ENCODE results near the gene DAPK3. TPM values are rescaled to one million over a fixed set of nuclear protein-coding genes. Genes with fewer than 3 reads are reported as not detected.
"Not testable (repeated sequence)": the region's sequence is repeated elsewhere in the genome, so short reads cannot be mapped to it uniquely, and the experiment has no call there.

DAPK3 gene
- total RNA-seq, 4 donors from 2014 or later, result 192 to 257 (median 235) TPM

- H3K4me1 ChIP-seq, result peaks cover 0 to 66% (median 33%) of the 10 kb centered on the region in 3 donors
- H3K36me3 ChIP-seq, result peaks cover 0 to 42% of the 10 kb centered on the region in 2 donors
- H3K4me3 ChIP-seq, result peak overlapping the region; percentile 80 to 100
- no peak for ATAC-seq
- peak in 2 of 4 experiments; percentile 12 to 28 for TF ChIP-seq CTCF (IDR thresholded peaks at IDR 0.05)
- peak; percentile 86 for TF ChIP-seq POLR2AphosphoS5 (IDR thresholded peaks at IDR 0.05)
- TF ChIP-seq EP300 (IDR thresholded peaks at IDR 0.05), result no peak
- peak in 1 of 2 donors; percentile 24 for TF ChIP-seq POLR2A (IDR thresholded peaks at IDR 0.05)
- H3K27ac ChIP-seq, result peak overlapping the region; percentile 98 to 100 (median 98)
- no peaks in the 10 kb centered on the region for H3K9me3 ChIP-seq
- H3K27me3 ChIP-seq, result no peaks in the 10 kb centered on the region
- WGBS, 2 donors (ENCODE audit: low coverage in 1 of 2), result 4 to 7% methylated on average over 9 to 11 of the region's 23 CpGs
These were observed 1.2 kb downstream of the DAPK3 start for GRCh38 chr19:3969435-3970312.

- 5 to 7% methylated on average over 7 of the region's 9 CpGs for WGBS, 2 donors (ENCODE audit: low coverage in 1 of 2)
- peaks cover 0 to 74% (median 33%) of the 10 kb centered on the region in 3 donors for H3K4me1 ChIP-seq
These were observed 2.1 kb downstream of the DAPK3 start for GRCh38 chr19:3968556-3969434.

GRCh38 chr19:3967983-3968382 lies 2.9 kb downstream of the DAPK3 start:
- not testable (repeated sequence) for ATAC-seq, H3K9me3 ChIP-seq, H3K27me3 ChIP-seq
- Histone ChIP-seq H3K36me3 (peaks cover 0 to 59% of the 10 kb centered on the region in 2 donors), H3K27ac (peak overlapping the region; percentile 91 to 100 (median 98)), H3K4me3 (peak overlapping the region in 1 of 2 donors; percentile 100), H3K4me1 (peaks cover 0 to 77% (median 33%) of the 10 kb centered on the region in 3 donors)
- WGBS, 2 donors (ENCODE audit: low coverage in 1 of 2), result 70 to 71% methylated on average over 6 to 7 of the region's 12 CpGs

More at GRCh38 chr19:3968556-3969434, 2.1 kb downstream of the DAPK3 start:
- Histone ChIP-seq H3K4me3 (peak overlapping the region; percentile 80 to 100), H3K9me3 (no peaks in the 10 kb centered on the region), H3K36me3 (peaks cover 0 to 51% of the 10 kb centered on the region in 2 donors), H3K27me3 (no peaks in the 10 kb centered on the region), H3K27ac (peak overlapping the region; percentile 98 to 100 (median 98))
- peak; percentile 87 for ATAC-seq
- TF ChIP-seq POLR2A (IDR thresholded peaks at IDR 0.05) (peak; percentile 8 to 19), EP300 (IDR thresholded peaks at IDR 0.05) (no peak), CTCF (IDR thresholded peaks at IDR 0.05) (no peak), POLR2AphosphoS5 (IDR thresholded peaks at IDR 0.05) (peak; percentile 94)

GRCh38 chr19:3966051-3967017 lies 4.6 kb downstream of the DAPK3 start:
- peaks cover 0 to 69% of the 10 kb centered on the region in 2 donors for H3K36me3 ChIP-seq

More at GRCh38 chr19:3966051-3967017, 4.6 kb downstream of the DAPK3 start:
- peak overlapping the region in 1 of 2 donors; percentile 100 for H3K4me3 ChIP-seq
- H3K9me3 ChIP-seq, result no peaks in the 10 kb centered on the region
- peaks cover 0 to 76% (median 33%) of the 10 kb centered on the region in 3 donors for H3K4me1 ChIP-seq
- WGBS, 2 donors (ENCODE audit: low coverage in 1 of 2), result 39 to 66% methylated on average over 5 to 13 of the region's 30 CpGs
- peak overlapping the region; percentile 91 to 100 (median 98) for H3K27ac ChIP-seq
- H3K27me3 ChIP-seq, result no peaks in the 10 kb centered on the region
- no peak for ATAC-seq
- peak in 1 of 2 donors; percentile 12 for TF ChIP-seq POLR2A (IDR thresholded peaks at IDR 0.05)
- TF ChIP-seq CTCF (IDR thresholded peaks at IDR 0.05), result peak in 2 of 4 experiments; percentile 14 to 30
- TF ChIP-seq POLR2AphosphoS5 (IDR thresholded peaks at IDR 0.05), result no peak
- no peak for TF ChIP-seq EP300 (IDR thresholded peaks at IDR 0.05)

All from gastroesophageal sphincter (tissue), 4 donors.